Tibial artery (tissue), 4 donors: ENCODE data around the gene CPSF7.

Experiments used
- DNase-seq, 2 donors: peaks; one replicate each; pipeline ENCODE4 v3.0.0-alpha.2; 2019
- H3K27ac ChIP-seq, 2 donors: fragments of 200-600 bp; sonication (generic) in 1 of 2; 1 replicate in 1 of 2; 2 replicates in 1 of 2; pipeline ENCODE4 v1.5.1; 2018 to 2019; ENCODE audit warnings: mild to moderate bottlenecking in 1 of 2
- H3K27me3 ChIP-seq, 2 donors: fragments of 200-600 bp; sonication (generic) in 1 of 2; one replicate each; pipeline versions ENCODE4 v1.5.1 to v1.6.0; 2016 to 2019
- H3K36me3 ChIP-seq, 3 donors: fragments of 200-600 bp; sonication (generic) in 2 of 3; one replicate each; pipeline ENCODE4 v1.5.1; 2016 to 2019; ENCODE audit warnings: mild to moderate bottlenecking in 2 of 3
- H3K4me1 ChIP-seq, 4 donors: fragments of 200-600 bp; sonication (generic) in 2 of 4; 1 replicate in 3 of 4; 2 replicates in 1 of 4; pipeline ENCODE4 v1.5.1; 2016 to 2019
- H3K4me3 ChIP-seq, 2 donors: fragments of 200-600 bp; sonication (generic) in 1 of 2; 1 replicate in 1 of 2; 2 replicates in 1 of 2; pipeline ENCODE4 v1.5.1; 2018 to 2019; ENCODE audit warnings: mild to moderate bottlenecking in 2 of 2
- H3K9me3 ChIP-seq, 3 donors: fragments of 200-600 bp; sonication (generic) in 1 of 3; one replicate each; pipeline ENCODE4 v1.5.1; 2016 to 2019
- CTCF ChIP-seq, 2 experiments: fragments of 200-600 bp in 1 of 2; fragments of 450-650 bp in 1 of 2; IDR thresholded peaks; one replicate each; pipeline ENCODE4 v1.5.1; 2017 to 2019; ENCODE audit warnings: antibody characterized with exemption in 2 of 2, mild to moderate bottlenecking in 1 of 2, moderate library complexity in 1 of 2
- intact Hi-C: fragments of 100-400 bp; cut with DNase I; formaldehyde crosslinking; loops from one replicate; pipeline ENCODE4 v1.15.0; 2023; ENCODE audit warnings: low total_unique reads

CPSF7 gene

DNA sequence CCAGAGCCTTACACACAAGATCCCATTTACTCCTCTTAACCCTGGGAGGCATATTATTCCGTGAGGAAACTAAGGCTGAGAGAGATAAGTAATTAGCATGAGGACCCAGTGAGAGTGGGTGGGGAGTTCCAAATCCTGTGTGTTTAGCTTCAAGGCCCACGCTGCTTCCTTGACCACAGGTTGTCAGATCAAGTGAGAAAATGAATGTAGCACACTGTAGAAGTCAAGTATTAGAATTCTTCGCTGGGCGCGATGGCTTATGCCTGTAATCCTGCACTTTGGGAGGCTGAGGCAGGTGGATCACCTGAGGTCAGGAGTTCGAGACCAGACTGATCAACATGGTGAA, 71.9 kb downstream of the CPSF7 start:
- peaks cover 16 to 33% (median 31%) of the 10 kb centered on the region in 3 donors for H3K36me3 ChIP-seq
- H3K27me3 ChIP-seq, result no peaks in the 10 kb centered on the region
- no peak overlapping the region for H3K4me3 ChIP-seq
- no peaks in the 10 kb centered on the region for H3K9me3 ChIP-seq
- peaks cover 0 to 24% (median 6%) of the 10 kb centered on the region in 4 donors for H3K4me1 ChIP-seq
- intact Hi-C loops, result no loop called here
- no peak for DNase-seq
- no peak for TF ChIP-seq CTCF (IDR thresholded peaks at IDR 0.05)
- H3K27ac ChIP-seq, result no peak overlapping the region

GRCh38 chr11:61357233-61357893, 72.4 kb downstream of the CPSF7 start:
- intact Hi-C loops, result no loop called here
- no peaks in the 10 kb centered on the region for H3K9me3 ChIP-seq
- no peak overlapping the region for H3K27ac ChIP-seq
- H3K4me1 ChIP-seq, result peaks cover 0 to 20% (median 5%) of the 10 kb centered on the region in 4 donors
- H3K4me3 ChIP-seq, result no peak overlapping the region
- no peaks in the 10 kb centered on the region for H3K27me3 ChIP-seq
- H3K36me3 ChIP-seq, result peaks cover 21 to 37% (median 36%) of the 10 kb centered on the region in 3 donors
- no peak for TF ChIP-seq CTCF (IDR thresholded peaks at IDR 0.05)
- no peak for DNase-seq

DNA sequence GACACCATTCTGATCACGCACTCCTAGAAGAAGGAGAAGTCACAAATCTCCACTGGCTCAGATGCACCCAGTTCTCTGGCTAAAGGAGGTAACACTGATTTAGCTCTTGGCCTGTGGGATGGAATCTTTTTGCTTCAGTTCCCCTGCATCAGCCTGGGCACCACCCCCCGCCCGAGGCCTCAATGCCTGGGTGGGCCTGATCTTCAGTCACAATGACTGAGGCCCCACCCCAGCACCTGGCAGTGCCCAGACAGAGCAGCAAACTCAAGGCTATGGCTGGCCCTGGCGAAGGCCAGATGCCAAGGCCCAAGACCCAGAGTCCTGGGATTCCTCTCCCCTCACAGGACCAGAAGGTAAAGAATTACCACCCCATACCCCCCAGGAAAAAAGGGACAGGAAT, 73.1 kb downstream of the CPSF7 start:
- Histone ChIP-seq H3K4me3 (no peak overlapping the region), H3K27me3 (no peaks in the 10 kb centered on the region), H3K9me3 (no peaks in the 10 kb centered on the region), H3K4me1 (peaks cover 0 to 20% (median 5%) of the 10 kb centered on the region in 4 donors), H3K36me3 (peaks cover 27 to 44% (median 43%) of the 10 kb centered on the region in 3 donors), H3K27ac (no peak overlapping the region)
- intact Hi-C loops, result no loop called here
- no peak for TF ChIP-seq CTCF (IDR thresholded peaks at IDR 0.05)
- DNase-seq, result no peak

GRCh38 chr11:61354208-61354607, 75.6 kb downstream of the CPSF7 start:
- Histone ChIP-seq H3K9me3 (no peaks in the 10 kb centered on the region), H3K27ac (no peak overlapping the region), H3K4me3 (no peak overlapping the region), H3K27me3 (no peaks in the 10 kb centered on the region), H3K36me3 (peaks cover 41 to 69% (median 68%) of the 10 kb centered on the region in 3 donors), H3K4me1 (no peaks in the 10 kb centered on the region)
- TF ChIP-seq CTCF (IDR thresholded peaks at IDR 0.05), result no peak
- intact Hi-C loops, result no loop called here
- DNase-seq, result no peak

GRCh38 chr11:61353131-61354067, 76.4 kb downstream of the CPSF7 start:
- Histone ChIP-seq H3K4me1 (no peaks in the 10 kb centered on the region), H3K27me3 (no peaks in the 10 kb centered on the region), H3K36me3 (peaks cover 41 to 77% (median 76%) of the 10 kb centered on the region in 3 donors), H3K9me3 (no peaks in the 10 kb centered on the region), H3K4me3 (no peak overlapping the region), H3K27ac (no peak overlapping the region)
- no peak for DNase-seq
- intact Hi-C loops, result no loop called here
- TF ChIP-seq CTCF (IDR thresholded peaks at IDR 0.05), result no peak
